Activated naive CD8-positive, alpha-beta T cell treated with anti-CD3 and anti-CD28 coated beads, Interleukin-2, amount 50 U/mL, for 16 hours (primary cell): ENCODE results near the gene HDGFL2.

Experiments used
- DNase-seq: peaks from one replicate; pipeline ENCODE4 v3.0.0-alpha.2; 2020; ENCODE audit warnings: low read depth, low spot score

The HDGFL2 gene

DNA sequence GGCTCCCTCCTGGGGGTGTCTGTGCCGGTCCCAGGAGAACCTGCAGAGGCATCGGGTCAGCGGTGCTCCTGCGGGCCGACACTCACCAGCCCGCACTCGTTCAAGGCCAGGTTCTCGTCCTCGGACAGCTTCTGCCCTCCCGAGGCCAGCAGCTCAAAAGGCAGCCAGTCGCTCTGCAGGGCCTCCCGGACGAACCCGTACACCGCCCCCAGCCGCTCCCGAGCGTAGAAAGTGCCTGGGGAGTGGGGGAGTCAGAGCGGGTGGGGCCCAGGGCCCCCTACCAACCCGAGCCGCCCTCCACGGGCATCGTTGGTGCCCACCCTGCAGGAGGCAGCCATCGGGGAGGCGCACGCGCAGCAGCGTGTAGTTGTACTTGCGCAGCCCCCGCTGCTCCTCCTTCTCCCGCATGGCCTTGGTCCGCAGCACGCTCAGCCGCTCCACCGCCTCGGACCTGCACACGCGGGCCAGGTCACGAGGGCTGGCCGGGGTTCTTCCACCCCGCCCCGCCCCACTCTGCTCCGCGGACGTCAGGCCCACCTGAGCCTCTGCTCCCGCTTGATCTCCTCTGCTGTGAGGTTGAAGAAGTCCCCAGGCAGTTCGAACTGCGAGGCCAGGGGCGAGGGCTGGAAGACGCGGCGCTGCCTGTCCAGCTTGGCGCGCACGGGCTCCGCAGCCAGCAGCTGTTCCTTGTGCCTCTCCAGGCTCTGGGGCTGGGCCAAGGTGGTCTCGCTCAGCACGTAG is 26.0 kb upstream of the HDGFL2 start:
- no peak for DNase-seq

DNA sequence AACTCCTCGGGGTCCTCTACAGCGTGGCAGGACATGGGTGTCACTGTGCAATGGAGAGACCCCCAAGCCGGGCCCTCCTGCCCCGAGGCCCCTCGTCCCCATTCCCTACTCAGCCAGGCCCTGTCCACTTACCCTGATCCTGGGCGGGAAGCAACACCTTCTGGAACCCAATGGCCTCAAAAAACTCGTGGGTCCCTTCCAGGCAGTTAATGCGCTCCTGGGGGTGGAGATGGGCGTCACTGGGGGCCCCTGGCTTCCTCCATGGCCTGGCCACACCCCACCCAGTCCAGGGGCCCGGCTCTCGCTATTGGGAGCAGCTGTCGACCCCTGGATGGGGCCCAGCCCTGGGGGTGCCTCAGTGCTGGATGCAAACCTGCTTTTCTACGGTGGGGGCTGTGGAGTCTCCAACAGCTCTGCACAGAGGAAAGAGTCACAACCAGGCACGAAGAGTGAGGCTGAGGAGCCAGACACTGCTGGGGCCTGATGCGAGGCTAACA is 25.3 kb upstream of the HDGFL2 start:
- DNase-seq = no peak

DNA sequence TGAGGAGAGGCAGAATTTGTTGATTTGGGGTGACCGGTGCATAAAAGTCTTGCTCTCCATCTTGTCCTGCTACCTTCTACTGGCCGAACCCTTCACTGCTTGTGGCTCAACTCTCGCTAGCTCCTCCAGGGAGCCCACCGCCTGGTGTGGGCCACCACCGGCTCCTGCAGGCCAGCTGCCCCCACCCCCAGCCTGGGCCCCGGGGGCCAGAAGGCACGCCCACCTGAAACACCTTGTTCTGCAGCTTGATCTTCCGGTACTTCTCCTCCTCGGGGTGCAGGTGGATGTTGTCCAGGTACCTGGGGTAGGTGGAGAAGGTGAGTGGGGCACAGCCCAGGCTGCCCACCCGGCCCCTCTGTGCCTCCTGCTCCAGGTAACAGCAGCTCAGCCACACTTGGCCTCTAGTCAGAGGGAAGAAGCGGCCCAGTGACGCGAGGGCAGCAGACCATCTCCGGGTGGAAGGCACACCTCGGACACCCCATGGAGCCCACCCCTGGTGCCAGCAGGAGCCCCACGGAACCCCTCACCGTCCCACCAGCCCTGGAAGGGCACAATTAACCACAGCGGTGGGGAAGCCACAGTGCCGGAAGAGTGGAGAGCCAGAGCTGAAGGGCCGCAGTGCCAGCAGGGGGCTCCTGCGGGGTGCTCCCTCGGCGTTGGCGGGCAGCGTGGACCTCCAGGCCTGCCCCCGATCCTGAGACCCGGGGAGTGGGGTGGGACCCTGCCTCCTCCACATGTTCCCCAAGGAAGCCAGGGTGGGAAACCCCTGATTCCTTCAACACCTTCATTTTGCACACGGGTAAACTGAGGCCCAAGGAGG is 24.6 kb upstream of the HDGFL2 start:
- no peak for DNase-seq

DNA sequence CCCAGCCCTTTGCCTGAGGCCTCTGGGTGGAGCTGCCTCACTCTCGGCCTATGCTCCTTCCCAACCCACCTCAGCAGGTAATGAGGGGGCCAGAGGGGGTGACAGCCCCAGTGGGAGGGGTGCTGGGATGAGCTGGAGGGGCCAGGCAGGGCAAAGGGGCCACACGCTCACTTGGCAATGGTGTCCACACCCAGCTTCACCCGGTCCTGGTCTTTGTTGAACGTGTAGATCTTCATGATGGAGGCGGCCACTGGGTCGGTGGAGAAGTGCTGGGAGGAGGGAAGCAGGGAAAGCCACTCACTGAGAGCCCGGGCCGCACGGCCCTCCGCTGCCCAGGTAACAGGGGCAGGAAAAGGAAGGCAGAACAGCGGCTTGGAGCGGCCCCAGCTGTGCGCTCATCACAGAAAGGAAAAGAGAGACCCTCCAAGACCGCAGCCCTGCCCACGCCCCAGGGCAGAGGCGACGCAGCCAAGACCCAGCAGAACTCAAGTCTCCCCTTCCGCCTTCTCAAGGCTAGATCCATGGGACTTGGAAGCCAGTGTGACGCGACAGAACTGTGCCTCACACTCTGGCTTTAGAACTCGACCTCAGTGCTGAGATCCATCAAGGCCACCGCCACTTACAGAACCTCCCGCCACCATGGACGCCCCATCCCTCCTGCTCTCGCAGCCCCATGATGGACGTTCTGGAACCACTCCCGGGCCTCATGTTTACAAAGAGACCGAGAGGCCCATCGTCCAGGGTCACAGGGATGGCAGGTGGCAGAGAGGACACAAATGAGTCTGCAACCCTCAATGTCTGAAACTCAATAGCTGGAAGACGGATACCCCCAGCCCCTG is 23.7 kb upstream of the HDGFL2 start:
- DNase-seq = no peak

DNA sequence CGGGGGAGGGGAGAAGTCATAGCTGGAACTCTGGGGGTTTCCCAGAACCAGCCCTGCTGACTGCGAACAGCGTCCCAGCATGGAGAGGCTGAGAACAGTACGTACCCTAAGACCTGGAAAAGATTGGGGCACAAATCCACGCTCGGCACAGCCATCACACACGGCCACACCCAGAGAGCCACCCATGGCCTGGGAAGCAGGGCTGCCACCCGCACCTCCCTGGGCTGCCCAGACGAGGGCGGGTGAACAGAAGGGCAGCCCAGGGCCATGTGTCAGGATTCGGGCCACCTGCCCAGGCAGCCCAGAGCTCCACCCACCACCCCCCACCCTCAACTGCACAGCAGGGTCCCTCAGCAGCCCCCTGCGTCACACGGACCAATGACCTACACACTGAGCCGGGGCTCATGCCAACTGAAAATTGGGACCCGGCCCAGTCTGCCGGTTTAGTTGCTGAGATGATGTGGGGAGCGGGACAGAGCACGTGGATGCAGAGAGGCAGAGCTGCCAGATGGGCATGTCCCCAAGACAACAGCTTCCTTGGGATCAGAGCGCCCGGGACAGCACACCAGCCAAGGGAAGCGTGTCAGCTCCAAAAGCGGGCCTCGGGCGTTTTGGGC is 23.0 kb upstream of the HDGFL2 start:
- DNase-seq = no peak

DNA sequence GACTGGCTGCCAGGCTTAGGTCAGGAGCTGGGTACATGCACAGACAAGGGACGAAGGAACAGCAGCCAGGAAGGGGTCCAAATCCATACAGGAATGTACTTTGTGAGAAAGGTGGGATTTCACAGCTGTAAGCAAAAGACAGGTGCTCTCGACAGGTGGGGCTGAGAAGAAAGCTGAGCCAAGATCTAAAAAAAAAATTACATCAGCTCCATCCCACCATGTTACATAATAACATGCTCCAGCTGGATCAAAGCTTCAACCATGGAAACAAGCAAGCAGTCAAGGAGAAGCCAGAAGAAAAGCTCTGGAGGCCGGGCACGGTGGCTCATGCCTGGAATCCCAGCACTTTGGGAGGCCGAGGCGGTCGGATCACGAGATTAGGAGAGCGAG is 22.5 kb upstream of the HDGFL2 start:
- DNase-seq = no peak

DNA sequence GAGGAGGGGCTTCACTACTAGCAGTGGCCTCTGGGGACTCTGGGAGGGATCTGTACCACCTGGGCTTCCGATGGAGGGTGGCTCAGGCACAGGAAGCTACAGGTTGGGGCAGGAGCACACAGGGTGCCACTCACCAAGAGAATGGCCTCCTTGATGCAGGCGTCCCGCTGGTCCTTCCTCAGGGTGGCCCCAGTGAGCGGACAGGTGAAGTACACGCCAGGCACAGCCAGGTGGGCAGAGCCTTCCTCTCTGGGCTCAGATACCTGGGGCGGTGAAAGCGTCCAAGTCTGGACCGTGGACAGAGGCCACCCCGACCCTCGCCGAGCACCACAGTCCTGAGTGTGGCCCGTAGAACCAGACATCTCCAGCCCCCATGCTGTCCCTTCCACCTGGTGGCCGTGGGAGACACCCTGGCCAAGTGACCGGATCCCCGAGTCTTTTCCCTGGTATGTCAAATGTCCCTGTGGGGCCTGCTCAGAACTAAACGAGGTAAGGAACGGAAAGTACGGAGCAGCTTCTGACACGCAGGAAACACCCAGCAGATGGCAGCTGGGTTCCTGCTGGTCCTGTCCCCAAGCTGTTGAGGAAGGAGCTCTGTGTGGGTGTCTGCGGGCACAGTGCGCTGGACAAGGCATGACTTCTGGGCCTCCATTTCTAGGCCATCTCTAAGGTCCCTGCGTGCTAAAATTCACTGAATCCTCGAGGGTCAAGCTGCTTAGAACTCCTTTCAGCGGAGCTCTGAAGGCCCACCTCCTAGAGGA is 19.7 kb upstream of the HDGFL2 start:
- DNase-seq = no peak

DNA sequence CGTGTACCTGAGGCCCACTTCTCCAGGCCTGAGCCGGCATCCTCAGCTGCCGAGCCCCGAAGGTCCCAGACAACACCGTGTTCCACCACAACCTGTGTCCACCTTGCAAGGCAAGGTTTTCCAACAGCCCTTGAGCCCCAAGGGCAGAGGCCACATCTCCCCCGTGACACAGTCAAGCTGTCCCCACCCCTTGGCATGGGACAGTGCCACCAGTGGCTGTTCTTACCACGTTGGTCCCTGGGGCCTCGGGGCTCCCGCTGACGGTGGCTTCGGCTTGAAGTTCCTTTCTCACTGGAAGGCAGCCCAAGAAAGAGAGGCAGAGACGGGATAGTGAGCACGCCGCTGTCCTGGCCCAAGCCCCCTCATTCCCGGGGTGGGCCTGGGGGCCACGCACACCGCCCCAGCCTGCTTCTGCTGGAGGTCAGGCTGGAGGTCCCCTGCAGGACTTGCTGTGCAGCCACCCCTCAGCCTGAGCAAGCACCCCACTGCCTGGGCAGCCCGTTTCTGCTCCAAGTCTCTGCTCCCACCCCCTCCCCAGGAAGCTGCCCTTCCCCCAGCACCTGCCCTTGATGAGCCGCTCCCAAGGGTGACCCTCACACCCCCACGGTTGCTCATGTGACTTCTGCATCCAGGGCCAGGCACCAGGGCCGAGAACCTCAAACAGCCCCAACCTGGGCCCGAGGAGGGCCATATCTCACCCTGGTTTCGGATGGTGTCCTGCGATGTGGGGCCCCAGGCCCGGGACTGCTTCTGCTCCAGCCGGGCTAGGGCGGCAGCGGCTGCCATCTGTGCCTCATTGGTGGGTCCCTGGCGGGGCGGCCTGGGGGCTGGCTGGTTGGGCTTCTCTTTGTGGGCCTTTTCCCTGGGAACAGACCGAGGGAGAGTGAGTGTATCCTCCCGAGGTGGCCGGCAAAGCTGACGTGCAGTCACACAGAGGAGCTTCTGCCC is 18.6 kb upstream of the HDGFL2 start:
- DNase-seq = no peak

DNA sequence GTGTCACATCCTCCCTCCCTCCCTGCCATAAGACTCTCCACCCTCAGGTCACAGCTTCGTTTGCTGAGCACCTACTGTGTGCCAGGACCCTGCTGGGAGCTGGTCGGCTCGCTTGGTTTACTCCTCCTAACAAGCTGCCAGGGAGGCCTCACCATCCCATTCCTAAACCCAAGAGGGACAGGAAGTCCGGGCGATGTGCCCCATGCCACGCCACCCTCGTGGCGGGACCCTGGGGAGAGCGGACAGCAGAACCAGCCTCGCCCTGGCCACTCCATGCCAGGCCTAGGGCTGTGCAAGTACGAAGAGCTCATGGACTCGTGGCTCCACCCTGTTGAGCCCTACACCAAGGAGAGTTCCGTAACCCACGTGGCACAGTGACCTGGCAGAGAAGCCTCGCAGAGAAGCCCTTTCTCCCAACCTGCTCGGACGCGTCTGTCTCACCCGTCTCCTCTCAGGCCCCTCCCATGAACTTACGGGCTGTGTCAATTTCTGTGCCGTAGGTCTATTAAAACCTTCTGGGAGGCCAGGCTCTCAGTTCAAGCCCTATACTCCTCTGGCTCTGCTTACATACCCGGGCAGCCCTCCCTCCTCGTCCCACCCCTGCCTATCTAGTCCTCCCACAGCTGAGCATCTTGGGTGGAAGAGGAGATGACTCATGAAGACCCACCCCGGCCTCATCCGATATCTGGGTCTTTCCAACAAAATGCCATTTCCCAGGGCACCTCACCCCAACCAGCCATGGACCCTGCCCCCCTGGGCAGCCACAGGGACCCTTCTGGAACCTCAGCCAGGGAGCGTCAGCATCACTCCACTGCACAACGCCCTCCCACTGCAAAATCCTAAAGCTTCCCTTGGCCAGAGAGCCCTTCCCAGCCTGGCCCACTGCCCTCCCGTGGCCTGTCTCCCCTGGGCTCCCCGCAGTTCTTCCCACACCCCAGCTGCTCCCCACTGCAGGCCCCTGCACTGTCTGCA is 17.1 kb upstream of the HDGFL2 start:
- DNase-seq = no peak

DNA sequence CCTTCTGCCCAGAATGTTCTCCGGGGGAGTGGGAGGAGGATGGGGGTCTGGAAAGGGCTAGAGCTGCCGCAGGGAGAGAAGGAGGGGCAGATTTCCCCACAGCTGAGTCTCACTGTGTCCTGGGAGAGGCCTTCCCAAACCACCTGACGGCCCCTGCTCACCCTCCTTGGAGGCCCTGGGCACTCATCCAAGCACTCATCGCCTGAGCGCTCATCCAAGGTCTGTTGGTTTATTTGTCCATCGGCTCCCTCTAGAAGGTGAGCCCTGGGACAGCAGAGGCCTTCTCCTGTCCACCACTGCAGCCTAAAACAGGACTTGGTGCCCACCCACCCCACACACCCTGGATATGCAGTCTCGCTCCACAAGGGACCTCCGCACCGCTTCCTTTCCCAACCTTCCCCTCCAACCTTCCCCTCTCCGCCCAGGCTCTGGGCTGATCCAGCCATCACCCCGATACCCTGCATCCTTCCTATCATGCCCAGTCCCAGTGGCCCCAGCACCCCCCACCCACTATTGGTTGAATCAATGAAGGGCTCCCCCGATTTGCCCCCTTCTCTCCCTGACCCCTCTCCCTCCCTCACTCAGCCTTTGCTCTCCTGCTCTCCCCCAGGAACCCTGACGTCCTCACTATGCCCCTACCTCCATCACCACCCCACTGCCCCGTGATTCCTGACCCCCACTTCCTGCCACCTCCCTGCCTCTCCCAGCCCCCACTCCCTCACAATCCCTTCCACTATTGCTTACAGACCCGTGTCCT is 16.2 kb upstream of the HDGFL2 start:
- no peak for DNase-seq

DNA sequence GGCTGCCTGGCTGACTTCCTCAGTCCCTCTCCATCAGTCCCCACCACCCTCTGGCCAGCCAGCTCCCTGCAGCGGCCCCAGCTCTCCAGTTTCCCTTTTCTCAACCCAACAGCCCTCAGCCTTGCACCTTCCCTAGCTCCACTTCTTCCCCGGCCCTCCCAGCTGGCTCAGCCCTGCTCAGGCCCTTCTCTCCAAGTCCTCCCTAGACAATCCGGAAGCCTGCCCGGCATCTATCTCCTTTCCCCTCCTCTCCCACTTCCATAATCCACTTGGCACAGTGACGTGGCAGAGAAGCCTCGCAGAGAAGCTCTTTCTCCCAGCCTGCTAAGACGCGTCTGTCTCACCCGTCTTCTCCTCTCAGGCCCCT is 15.6 kb upstream of the HDGFL2 start:
- DNase-seq = no peak

DNA sequence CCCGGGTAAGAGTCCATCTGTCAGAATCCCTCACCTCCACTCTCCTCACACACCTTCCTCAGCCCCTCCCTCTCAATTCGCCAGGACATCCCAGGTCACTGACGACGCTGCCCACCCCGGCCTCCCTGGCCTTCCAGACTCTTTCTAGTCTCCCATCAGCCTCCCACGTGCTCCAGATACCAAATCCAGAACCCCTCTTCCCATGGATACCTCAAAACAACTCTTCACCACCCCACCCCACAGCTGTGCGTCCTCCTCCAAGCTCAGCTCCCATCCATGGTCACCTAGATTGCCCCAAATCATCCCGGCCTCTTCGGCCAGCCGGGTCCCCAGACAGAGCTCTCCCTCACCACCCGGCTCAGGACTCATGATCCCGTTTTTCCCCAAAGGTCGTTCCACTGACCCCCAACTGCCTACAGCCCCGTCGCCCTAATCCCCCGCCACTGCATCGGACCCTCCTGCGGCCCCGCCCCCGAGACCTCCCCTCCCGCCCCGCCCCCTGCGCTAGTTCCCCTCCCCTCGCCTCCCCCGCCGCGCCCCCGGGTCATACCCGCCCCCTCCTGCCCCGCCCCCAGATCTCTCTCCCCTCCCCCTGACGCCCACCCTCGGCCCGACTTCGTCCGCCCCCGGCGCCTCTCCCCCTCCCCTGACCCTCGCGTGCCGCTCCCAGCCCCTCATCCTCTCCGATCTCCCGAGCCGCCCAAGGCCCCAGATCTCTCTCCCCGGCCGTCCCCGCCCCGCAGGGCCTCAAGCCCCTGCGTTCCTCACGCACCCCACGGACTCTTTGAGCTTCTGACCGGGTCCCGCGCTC is 15.0 kb upstream of the HDGFL2 start:
- DNase-seq = no peak

DNA sequence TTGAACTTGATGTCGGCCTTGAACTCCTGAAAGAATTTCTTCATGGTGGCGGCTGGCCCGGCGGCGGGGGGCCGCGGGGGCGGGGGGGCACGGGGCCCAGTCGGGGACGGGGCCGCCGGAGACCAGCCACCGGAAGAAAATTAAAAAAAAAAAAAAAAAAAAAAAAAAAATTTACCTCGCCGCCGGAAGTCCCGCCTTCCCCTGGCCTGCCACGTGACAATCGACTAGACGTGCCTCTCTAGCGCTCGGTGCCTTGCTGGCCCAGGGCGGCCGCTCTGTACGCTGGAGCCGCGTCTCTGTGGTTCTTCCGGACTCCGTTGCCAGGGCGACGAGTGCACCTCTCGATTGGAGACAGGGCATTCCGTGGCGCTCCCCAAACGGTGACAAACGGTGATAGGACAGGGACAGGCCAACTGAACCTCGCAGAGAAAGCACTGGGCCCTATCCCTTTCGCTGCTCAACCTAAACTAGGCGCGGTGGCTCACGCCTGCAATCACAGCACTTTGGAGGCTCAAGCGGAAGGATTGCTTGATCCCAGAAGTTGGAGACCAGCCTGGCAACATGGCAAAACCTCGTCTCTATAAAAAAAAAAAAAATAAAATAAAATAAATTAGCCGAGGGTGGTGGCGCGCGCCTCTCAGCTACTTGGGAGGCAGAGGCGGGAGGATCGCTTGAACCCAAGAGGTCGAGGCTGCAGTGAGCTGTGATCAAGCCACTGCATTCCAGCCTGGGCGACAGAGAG is 14.3 kb upstream of the HDGFL2 start, which contains the start of gene UBXN6:
Gene UBXN6 (minus strand): TSS at position 141 of the 742 bp plus-strand sequence. CDS start 97 bp downstream, at position 44.
- peak; percentile 93 for DNase-seq

DNA sequence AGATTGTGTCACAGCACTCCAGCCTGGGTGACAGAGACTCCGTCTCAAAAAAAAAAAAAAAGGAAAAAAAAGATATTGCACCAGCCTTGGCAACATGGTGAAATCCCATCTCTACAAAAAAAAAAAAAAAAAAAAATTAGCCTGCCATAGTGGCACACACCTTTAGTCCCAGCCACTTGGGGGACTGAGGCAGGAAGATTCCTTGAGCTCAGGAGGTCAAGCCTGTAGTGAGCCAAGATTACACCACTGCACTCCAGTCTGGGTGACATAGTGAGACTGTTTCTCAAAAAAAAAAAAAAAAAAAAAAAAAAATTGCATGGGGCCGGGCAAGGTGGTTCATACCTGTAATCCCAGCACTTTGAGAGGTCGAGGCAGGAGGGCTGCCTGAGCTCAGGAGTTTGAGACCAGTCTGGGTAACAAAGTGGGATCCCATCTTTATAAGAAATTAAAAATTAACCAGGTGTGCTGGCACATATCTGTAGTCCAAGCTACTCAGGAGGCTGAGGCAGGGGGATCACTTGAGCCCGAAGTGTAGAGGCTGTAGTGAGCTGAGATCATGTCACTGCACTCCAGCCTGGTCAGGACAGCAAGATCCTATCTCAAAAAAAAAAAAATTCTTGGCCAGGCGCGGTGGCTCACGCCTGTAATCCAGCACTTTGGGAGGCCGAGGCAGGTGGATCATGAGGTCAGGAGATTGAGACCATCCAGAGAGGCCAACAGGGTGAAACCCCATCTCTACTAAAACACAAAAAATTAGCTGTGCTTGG is 7.1 kb upstream of the HDGFL2 start:
- DNase-seq = no peak

DNA sequence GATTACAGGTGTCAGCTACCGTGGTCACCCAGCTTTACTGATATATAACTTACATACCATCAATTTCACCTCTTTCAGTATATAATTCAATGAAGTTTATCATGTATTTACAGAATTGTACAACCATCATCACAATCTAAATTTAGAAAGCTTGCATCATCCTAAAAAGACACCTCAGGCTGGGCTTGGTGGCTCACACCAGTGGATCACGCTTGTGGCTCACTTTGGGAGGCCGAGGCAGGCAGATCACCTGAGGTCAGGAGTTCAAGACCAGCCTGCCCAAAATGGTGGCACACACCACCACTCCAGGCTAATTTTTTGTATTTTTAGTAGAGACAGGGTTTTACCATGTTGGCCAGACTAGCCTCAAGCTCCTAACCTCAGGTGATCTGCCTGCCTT is 4.3 kb upstream of the HDGFL2 start:
- DNase-seq = no peak
